NT2/D1 (cell line): ENCODE measurements around the gene RIMBP3B.
"Not testable (repeated sequence)": the region's sequence is repeated elsewhere in the genome, so short reads cannot be mapped to it uniquely, and the experiment has no call there.

ENCODE experiments used
- DNase-seq: peaks from one replicate; pipeline ENCODE4 v3.0.0-alpha.2; 2011; ENCODE audit warnings: low read depth, low spot score
- H3K27me3 ChIP-seq: 2 replicates; pipeline ENCODE4 v1.6.0; 2011; ENCODE audit warnings: mild to moderate bottlenecking; ENCODE audit not compliant: insufficient read length, insufficient read depth
- H3K36me3 ChIP-seq: 2 replicates; pipeline ENCODE4 v1.6.1; 2011; ENCODE audit warnings: mild to moderate bottlenecking, low read length, mixed read lengths; ENCODE audit not compliant: insufficient read depth, insufficient read length
- H3K4me1 ChIP-seq: 2 replicates; pipeline ENCODE4 v1.5.1; 2011; ENCODE audit not compliant: insufficient read depth, insufficient read length
- H3K4me3 ChIP-seq: 2 replicates; pipeline ENCODE4 v1.5.1; 2011; ENCODE audit warnings: low read depth; ENCODE audit not compliant: insufficient read length
- H3K9ac ChIP-seq: 2 replicates; pipeline ENCODE4 v1.6.0; 2011; ENCODE audit warnings: low read depth; ENCODE audit not compliant: insufficient read length
- H3K9me3 ChIP-seq: 2 replicates; pipeline ENCODE4 v1.5.1; 2011; ENCODE audit warnings: mild to moderate bottlenecking, low read length; ENCODE audit not compliant: insufficient read depth

Gene RIMBP3B, protein sequence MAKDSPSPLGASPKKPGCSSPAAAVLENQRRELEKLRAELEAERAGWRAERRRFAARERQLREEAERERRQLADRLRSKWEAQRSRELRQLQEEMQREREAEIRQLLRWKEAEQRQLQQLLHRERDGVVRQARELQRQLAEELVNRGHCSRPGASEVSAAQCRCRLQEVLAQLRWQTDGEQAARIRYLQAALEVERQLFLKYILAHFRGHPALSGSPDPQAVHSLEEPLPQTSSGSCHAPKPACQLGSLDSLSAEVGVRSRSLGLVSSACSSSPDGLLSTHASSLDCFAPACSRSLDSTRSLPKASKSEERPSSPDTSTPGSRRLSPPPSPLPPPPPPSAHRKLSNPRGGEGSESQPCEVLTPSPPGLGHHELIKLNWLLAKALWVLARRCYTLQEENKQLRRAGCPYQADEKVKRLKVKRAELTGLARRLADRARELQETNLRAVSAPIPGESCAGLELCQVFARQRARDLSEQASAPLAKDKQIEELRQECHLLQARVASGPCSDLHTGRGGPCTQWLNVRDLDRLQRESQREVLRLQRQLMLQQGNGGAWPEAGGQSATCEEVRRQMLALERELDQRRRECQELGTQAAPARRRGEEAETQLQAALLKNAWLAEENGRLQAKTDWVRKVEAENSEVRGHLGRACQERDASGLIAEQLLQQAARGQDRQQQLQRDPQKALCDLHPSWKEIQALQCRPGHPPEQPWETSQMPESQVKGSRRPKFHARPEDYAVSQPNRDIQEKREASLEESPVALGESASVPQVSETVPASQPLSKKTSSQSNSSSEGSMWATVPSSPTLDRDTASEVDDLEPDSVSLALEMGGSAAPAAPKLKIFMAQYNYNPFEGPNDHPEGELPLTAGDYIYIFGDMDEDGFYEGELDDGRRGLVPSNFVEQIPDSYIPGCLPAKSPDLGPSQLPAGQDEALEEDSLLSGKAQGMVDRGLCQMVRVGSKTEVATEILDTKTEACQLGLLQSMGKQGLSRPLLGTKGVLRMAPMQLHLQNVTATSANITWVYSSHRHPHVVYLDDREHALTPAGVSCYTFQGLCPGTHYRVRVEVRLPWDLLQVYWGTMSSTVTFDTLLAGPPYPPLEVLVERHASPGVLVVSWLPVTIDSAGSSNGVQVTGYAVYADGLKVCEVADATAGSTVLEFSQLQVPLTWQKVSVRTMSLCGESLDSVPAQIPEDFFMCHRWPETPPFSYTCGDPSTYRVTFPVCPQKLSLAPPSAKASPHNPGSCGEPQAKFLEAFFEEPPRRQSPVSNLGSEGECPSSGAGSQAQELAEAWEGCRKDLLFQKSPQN (N-terminal part only)

DNA sequence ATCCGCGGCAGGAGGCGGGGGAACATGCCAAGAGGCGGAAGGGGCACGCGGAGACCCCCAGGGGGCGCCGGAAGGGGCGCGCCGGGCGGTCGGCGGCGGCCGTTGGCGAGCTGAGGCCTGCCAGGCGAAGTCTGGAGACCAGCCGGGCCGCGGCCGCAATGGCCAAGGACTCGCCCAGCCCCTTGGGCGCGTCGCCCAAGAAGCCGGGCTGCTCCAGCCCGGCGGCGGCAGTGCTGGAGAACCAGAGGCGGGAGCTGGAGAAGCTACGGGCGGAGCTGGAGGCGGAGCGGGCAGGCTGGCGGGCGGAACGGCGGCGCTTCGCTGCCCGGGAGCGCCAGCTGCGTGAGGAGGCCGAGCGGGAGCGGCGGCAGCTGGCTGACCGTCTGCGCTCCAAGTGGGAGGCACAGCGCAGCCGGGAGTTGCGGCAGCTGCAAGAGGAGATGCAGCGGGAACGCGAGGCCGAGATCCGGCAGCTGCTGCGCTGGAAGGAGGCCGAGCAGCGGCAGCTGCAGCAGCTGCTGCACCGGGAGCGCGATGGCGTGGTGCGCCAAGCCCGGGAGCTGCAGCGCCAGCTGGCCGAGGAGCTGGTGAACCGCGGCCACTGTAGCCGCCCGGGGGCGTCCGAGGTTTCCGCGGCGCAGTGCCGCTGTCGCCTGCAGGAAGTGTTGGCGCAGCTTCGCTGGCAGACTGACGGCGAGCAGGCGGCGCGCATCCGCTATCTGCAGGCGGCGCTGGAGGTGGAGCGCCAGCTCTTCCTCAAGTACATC is at the start of gene RIMBP3B:
Gene RIMBP3B, plus strand, starts transcription at position 51 of the 767 bp plus-strand sequence. Its CDS starts 108 bp downstream, at position 159.
- DNase-seq, H3K4me3 ChIP-seq, H3K9me3 ChIP-seq, H3K27me3 ChIP-seq, H3K36me3 ChIP-seq, H3K4me1 ChIP-seq, H3K9ac ChIP-seq: not testable (repeated sequence)

DNA sequence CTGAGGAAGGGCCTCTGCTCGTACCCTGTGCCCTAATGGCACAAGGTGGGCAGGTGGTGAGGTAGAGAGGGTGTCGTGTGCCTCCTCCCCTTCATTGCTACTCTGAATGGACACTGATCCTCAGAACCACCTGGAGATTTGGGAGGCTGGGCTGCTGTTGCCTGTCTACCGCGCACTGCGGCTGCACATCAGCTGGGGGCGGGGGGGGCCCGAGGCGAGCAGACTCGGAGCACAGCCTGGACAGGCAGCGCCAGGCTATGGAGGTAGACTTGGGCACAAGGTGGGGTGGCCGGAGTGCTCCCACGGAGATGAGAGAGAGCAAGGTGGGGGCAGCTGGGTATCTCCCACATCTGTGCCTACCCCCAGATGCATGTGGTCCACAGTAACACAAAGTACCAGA is 26.0 kb upstream of the RIMBP3B start:
- not testable (repeated sequence) for H3K9me3 ChIP-seq, DNase-seq

DNA sequence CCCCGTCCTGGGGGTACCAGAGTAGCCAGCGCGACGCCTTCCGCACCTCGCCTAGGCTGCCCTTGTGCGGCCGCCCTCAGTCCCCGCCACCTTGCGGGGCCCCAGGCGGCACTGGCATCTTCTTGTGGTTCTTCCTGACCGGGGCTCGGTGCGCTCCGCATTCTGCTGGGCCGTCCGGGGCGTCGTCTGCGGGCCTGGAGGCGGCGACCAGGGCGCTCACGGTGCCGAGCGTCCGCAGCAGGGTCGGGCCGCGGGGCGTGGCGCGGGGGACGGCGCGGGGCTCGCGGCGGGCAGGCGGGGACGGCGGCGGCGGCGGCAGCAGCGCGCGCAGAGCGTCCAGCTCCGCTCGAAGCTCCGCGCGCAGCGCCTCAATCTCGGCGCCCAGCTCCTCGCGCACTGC is 23.0 kb upstream of the RIMBP3B start:
- H3K27me3 ChIP-seq, H3K36me3 ChIP-seq, H3K9me3 ChIP-seq, DNase-seq, H3K4me1 ChIP-seq, H3K9ac ChIP-seq, H3K4me3 ChIP-seq: not testable (repeated sequence)

More for the DNA sequence above, 26.0 kb upstream of the RIMBP3B start:
- not testable (repeated sequence) for H3K4me1 ChIP-seq, H3K36me3 ChIP-seq, H3K4me3 ChIP-seq, H3K9ac ChIP-seq, H3K27me3 ChIP-seq

DNA sequence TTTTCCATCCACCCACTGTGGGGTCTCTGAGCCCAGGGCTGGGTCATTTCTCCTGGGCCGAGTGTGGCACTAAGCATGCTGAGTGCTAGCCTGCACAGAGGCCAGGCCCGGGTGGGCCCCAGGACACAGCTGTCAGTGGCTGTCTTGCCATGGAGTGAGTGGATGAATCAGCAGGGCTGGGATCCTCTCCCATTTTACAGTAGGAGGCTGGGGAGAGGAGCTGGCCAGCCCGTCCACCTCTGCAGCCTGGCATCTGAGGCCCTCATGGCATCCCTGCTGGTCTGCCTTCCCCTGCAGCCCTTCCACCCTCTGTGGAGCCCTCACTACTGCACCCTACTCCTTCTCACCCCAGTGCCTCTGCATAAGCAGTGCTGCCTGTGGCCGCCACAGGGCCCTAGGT is 21.1 kb upstream of the RIMBP3B start:
- H3K36me3 ChIP-seq, H3K4me1 ChIP-seq, DNase-seq, H3K4me3 ChIP-seq, H3K9ac ChIP-seq, H3K27me3 ChIP-seq, H3K9me3 ChIP-seq: not testable (repeated sequence)

DNA sequence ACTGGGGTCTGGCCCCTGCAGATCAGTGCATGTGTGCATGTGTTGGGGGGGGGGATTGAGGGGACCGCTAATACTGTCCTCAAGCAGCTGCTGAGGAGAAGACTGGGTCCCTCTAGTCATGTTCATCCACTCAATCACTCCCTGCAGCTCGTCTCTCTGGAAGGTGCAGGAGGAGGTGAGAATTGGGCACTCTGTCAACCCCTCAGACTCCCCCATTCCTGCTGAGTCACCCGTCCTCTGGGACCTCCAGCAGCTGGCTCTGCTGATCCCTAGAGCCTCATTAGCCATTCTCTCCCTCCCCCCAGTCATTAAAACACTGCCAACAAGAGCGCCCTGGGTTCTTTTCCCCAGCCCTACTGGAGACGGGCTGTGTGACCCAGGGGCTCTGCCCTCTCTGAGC is 20.5 kb upstream of the RIMBP3B start:
- H3K27me3 ChIP-seq, H3K4me3 ChIP-seq, H3K36me3 ChIP-seq, H3K4me1 ChIP-seq, H3K9me3 ChIP-seq, H3K9ac ChIP-seq, DNase-seq: not testable (repeated sequence)

DNA sequence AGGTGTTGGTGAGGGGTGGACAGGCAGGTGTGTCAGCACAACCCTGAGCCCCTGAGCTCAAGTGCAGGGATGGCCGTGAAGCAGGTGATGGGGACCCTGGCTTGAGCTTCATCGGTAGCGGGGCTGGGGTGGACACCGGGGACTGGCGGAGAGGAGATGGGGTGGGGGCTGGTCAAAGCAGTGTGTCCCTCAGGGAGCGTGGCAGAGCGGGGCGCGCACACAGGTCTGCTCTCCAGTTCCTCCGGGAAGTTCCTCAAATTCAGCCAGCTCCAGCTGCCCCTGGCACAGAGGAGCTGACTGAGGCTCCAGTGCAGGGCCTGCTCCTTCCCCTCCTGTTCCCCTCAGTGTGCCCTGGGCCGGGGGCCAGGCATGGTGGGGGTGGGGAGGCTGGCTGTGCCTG is 19.7 kb upstream of the RIMBP3B start:
- not testable (repeated sequence) for H3K9ac ChIP-seq, H3K4me1 ChIP-seq, DNase-seq, H3K27me3 ChIP-seq, H3K36me3 ChIP-seq, H3K4me3 ChIP-seq, H3K9me3 ChIP-seq

DNA sequence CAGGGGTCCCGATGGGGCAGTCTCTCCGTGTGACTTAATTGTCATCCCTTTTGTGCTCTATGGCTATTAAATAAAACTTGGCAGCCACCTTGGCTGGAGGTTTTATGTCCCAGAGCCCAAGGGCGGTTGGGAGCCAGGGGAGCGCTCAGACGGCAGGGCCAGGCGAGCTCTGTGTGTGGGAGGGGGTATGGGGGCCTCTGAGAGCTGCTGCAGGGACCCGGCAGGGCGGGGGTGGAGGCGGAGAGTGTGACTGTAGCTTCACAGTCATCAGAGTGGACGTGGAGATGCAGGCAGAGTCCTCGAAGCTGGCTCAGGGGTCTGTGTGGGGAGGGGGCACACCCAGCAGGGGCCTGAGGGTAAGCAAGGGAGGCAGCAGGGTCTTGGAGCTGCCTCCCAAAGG is 19.2 kb upstream of the RIMBP3B start:
- DNase-seq, H3K36me3 ChIP-seq, H3K9me3 ChIP-seq, H3K4me1 ChIP-seq, H3K27me3 ChIP-seq, H3K9ac ChIP-seq, H3K4me3 ChIP-seq: not testable (repeated sequence)

DNA sequence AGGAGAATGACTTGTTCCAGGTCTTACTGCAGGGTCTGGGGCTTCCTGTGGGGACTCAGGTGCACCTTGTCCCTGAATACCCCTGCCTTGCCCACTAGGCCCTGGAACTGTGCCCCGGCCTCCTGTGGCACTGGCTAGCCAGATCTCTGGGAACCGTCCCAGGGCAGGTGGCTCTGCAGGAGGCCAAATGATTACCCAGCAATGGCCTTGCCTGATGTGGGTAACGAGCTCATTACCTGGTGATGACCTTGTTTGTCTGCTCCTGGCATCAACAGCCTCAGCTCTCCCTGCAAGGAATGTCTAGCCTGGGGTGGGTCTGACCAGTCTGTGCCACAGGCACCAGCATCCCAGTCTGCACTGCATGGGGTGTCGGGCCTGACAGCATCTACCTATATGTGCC is 18.2 kb upstream of the RIMBP3B start:
- DNase-seq, H3K4me1 ChIP-seq, H3K4me3 ChIP-seq, H3K9me3 ChIP-seq, H3K36me3 ChIP-seq, H3K9ac ChIP-seq, H3K27me3 ChIP-seq: not testable (repeated sequence)

DNA sequence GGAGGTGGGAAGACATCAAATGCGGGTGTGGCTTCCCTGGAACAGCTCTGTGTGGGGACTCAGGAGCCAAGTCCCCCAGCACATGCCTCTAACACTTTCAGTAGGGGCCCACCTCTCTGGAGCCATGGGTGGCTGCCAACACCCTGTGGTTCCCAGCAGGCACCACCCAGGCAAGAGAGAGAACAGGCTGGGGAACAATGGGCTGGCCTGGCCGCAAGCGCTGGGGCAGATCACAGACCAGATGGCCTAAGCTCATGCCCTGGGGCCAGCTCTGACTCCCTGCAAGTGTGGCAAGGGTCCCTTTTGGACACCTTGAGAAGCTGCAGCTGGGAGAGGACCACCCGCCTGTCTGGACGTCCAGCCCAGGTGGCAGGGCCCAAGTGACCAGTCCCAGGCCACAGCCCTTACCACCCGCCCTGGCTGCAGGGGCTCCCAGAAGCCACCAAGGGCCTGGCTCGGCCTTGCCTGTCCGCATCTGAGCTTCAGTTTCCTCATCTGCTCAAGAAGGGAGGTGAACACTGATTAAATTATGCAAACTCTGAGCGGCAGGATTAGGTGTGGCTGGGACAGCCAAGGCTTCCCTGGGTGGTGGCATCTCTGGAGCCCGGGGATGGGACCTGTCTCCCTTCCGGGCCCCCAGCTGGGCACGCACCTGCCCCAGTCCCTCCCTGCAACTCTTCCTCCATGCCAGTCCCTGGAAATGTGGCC is 14.8 kb upstream of the RIMBP3B start:
- H3K36me3 ChIP-seq, H3K9ac ChIP-seq, H3K4me3 ChIP-seq, H3K9me3 ChIP-seq, DNase-seq, H3K27me3 ChIP-seq, H3K4me1 ChIP-seq: not testable (repeated sequence)

DNA sequence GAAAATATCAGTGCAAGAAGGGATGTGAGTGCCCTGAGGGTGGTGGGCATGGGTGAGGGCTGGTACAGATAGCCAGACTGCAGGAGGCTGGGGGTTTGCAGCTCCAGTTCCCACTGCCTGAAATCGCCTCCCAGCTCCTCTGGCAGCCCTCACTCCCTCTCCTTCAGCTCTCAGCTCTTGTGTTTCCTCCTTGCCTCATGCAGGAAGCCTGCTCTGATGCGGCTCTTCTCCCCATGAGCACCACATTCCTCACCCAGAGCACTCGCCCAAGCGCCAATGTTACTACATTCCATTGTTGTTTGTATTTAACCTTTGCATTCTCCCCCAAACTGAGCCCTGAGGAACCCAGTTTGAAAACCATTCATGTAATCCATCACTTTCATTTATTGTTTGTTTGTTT is 7.7 kb upstream of the RIMBP3B start:
- H3K9me3 ChIP-seq, DNase-seq, H3K36me3 ChIP-seq, H3K9ac ChIP-seq, H3K4me3 ChIP-seq, H3K27me3 ChIP-seq, H3K4me1 ChIP-seq: not testable (repeated sequence)
